DOHH2 (cell line): ENCODE results near the gene AP3S2.
"Not testable (repeated sequence)": the region's sequence is repeated elsewhere in the genome, so short reads cannot be mapped to it uniquely, and the experiment has no call there.

Experiments
- H3F3A ChIP-seq: fragments of 200-600 bp; sonication (generic), shearing (Covaris generic); 2 replicates; pipeline ENCODE4 v1.6.0; 2016; ENCODE audit warnings: antibody characterized with exemption, mild to moderate bottlenecking; ENCODE audit not compliant: control insufficient read depth, insufficient read depth
- H3K27ac ChIP-seq: fragments of 200-600 bp; sonication (generic); 2 replicates; pipeline ENCODE4 v1.5.1; 2014; ENCODE audit warnings: low read depth, mild to moderate bottlenecking, low read length, moderate library complexity
- H3K27me3 ChIP-seq: fragments of 200-600 bp; sonication (generic); 2 replicates; pipeline ENCODE4 v1.6.1; 2014; ENCODE audit warnings: mild to moderate bottlenecking, low read length, mixed read lengths; ENCODE audit not compliant: control insufficient read depth
- H3K36me3 ChIP-seq: fragments of 200-600 bp; sonication (generic); 2 replicates; pipeline ENCODE4 v1.6.1; 2014; ENCODE audit warnings: mild to moderate bottlenecking, low read length, moderate library complexity, mixed read lengths; ENCODE audit not compliant: control insufficient read depth
- H3K4me1 ChIP-seq: fragments of 200-600 bp; sonication (generic); 2 replicates; pipeline ENCODE4 v1.6.1; 2014; ENCODE audit warnings: mild to moderate bottlenecking, low read length, mixed read lengths; ENCODE audit not compliant: control insufficient read depth
- H3K4me2 ChIP-seq: fragments of 200-600 bp; sonication (generic); 2 replicates; pipeline ENCODE4 v1.6.0; 2014; ENCODE audit warnings: mild to moderate bottlenecking, low read length, moderate library complexity
- H3K4me3 ChIP-seq: fragments of 200-600 bp; sonication (generic); 2 replicates; pipeline ENCODE4 v1.5.1; 2014; ENCODE audit warnings: mild to moderate bottlenecking, low read length, mixed read lengths
- H3K79me2 ChIP-seq: fragments of 200-600 bp; sonication (generic); 2 replicates; pipeline ENCODE4 v1.6.1; 2014; ENCODE audit warnings: mild to moderate bottlenecking, low read length, mixed read lengths; ENCODE audit not compliant: control insufficient read depth
- H3K9me2 ChIP-seq: fragments of 200-600 bp; sonication (generic); replicated peaks from 2 replicates; pipeline ENCODE4 v1.6.1; 2014; ENCODE audit warnings: mild to moderate bottlenecking, low read length, mixed read lengths; ENCODE audit not compliant: control insufficient read depth
- H3K9me3 ChIP-seq: fragments of 200-600 bp; sonication (generic); 2 replicates; pipeline ENCODE4 v1.6.1; 2014; ENCODE audit warnings: antibody characterized with exemption, low read length, mixed read lengths; ENCODE audit not compliant: control insufficient read depth, insufficient read depth
- H4K20me1 ChIP-seq: fragments of 200-600 bp; sonication (generic); 2 replicates; pipeline ENCODE4 v1.6.0; 2014; ENCODE audit warnings: low read depth, mild to moderate bottlenecking, antibody characterized with exemption, low read length, moderate library complexity; ENCODE audit not compliant: control insufficient read depth, insufficient read depth
- EZH2phosphoT487 ChIP-seq: fragments of 200-600 bp; sonication (generic); IDR thresholded peaks from 2 replicates; pipeline ENCODE4 v1.6.1; 2017; ENCODE audit warnings: borderline replicate concordance, mild to moderate bottlenecking, antibody characterized with exemption, low read length, moderate library complexity, mixed read lengths
- TF ChIP-seq, protein P1 (sequence below): fragments of 200-600 bp; sonication (generic); IDR thresholded peaks from one replicate; pipeline ENCODE4 v1.5.1; 2014; ENCODE audit warnings: antibody characterized with exemption, mild to moderate bottlenecking, low read depth, low read length; ENCODE audit not compliant: poor library complexity, severe bottlenecking

Gene AP3S2

DNA sequence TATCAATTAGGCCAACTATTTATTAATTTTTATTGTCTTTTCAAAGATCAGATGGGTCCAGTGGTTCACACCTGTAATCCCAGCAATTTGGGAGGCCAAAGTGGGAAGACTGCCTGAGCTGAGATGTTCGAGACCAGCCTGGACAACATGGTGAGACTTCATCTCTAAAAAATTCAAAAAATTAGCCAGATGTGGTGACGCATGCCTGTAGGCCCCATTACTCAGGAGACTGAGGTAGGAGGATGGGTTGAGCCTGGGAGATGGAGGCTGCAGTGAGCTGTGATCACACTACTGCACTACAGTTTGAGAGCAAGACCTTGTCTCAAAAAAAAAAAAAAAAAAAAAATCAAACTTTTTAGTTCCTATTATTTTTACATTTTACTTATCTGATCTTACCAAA is 8.2 kb downstream of the AP3S2 start:
- Histone ChIP-seq H3F3A (no peaks in the 10 kb centered on the region), H3K36me3 (peaks cover 43% of the 10 kb centered on the region), H3K79me2 (peaks cover 6% of the 10 kb centered on the region), H3K27ac (no peak overlapping the region), H3K27me3 (no peaks in the 10 kb centered on the region), H3K4me3 (no peak overlapping the region), H3K9me3 (no peaks in the 10 kb centered on the region), H3K9me2 (no peaks in the 10 kb centered on the region), H3K4me1 (peaks cover under 1% of the 10 kb centered on the region; the same call in 1 of the 2 replicates), H4K20me1 (0 out of 2 replicates have a peak, but pooled peaks cover 3% of the 10 kb centered on the region), H3K4me2 (no peak overlapping the region)
- TF ChIP-seq, protein P1, sequence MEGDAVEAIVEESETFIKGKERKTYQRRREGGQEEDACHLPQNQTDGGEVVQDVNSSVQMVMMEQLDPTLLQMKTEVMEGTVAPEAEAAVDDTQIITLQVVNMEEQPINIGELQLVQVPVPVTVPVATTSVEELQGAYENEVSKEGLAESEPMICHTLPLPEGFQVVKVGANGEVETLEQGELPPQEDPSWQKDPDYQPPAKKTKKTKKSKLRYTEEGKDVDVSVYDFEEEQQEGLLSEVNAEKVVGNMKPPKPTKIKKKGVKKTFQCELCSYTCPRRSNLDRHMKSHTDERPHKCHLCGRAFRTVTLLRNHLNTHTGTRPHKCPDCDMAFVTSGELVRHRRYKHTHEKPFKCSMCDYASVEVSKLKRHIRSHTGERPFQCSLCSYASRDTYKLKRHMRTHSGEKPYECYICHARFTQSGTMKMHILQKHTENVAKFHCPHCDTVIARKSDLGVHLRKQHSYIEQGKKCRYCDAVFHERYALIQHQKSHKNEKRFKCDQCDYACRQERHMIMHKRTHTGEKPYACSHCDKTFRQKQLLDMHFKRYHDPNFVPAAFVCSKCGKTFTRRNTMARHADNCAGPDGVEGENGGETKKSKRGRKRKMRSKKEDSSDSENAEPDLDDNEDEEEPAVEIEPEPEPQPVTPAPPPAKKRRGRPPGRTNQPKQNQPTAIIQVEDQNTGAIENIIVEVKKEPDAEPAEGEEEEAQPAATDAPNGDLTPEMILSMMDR, result no peak
- no peak for TF ChIP-seq EZH2phosphoT487

DNA sequence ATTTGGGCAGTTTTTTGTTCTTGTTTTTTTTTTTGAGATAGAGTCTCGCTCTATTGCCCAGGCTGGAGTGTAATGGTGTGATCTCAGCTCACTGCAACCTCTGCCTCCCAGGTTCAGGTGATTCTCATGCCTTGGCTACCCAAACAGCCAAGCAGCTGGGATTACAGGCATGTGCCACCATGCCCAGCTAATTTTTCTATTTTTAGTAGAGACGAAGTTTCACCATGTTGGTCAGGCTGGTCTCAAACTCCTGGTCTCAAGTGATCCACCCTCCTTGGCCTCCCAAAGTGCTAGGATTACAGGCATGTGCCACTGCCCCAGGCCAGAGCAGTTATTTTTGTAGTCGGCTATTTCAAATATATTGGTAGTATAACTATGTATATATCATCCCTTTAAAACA is 8.6 kb downstream of the AP3S2 start:
- not testable (repeated sequence) for H3K4me2 ChIP-seq, H4K20me1 ChIP-seq, H3K27me3 ChIP-seq, H3K9me3 ChIP-seq, H3K27ac ChIP-seq, H3K79me2 ChIP-seq, H3K9me2 ChIP-seq, H3K4me3 ChIP-seq, H3F3A ChIP-seq, H3K4me1 ChIP-seq
- peaks cover 43% of the 10 kb centered on the region for H3K36me3 ChIP-seq

DNA sequence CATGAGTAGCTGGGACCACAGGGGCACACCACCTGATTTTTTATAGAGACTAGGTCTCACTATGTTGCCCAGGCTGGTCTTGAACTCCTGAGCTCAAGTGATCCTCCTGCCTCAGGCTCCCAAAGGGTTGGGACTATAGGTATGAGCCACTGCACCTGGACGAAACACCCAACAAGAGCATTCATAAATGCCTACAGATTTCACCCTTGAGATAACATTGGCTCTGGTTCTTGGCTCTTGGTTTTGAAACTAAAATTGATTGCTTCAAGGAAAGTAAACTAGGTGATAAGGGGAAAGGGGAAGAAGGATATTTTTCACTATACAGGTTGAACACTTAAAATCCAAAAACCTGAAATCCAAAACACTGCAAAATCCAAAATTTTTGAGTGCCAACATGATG is 10.3 kb downstream of the AP3S2 start:
- no peaks in the 10 kb centered on the region for H4K20me1 ChIP-seq
- H3K4me3 ChIP-seq, result no peak overlapping the region
- H3K27me3 ChIP-seq, result no peaks in the 10 kb centered on the region
- no peaks in the 10 kb centered on the region for H3F3A ChIP-seq
- no peak overlapping the region for H3K27ac ChIP-seq
- TF ChIP-seq, protein P1, result no peak
- no peak for TF ChIP-seq EZH2phosphoT487
- H3K9me2 ChIP-seq, result no peaks in the 10 kb centered on the region
- H3K79me2 ChIP-seq, result no peaks in the 10 kb centered on the region
- H3K36me3 ChIP-seq, result peaks cover 38% of the 10 kb centered on the region
- H3K4me2 ChIP-seq, result no peak overlapping the region
- H3K9me3 ChIP-seq, result no peaks in the 10 kb centered on the region
- no peaks in the 10 kb centered on the region for H3K4me1 ChIP-seq

DNA sequence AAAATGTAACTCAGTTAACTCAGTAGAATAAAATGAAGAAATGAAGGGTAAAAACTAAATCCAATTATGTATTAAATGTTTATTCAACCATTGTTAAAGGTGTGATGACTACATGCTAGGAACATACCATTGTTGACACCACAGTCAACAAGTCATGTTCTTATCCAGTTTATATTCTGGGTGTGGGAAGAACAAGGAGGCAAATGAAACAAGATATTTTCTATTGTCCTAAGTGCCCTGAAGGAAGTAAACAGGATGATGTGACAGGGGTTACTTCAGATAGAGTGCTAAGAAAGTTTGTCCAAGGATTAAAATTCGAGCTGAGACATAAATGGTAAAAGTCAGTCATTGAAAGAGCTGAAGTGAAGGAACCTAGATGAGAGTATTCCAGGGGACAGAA is 13.1 kb downstream of the AP3S2 start:
- H3K27me3 ChIP-seq, result no peaks in the 10 kb centered on the region
- H3K4me1 ChIP-seq, result no peaks in the 10 kb centered on the region
- H3K9me2 ChIP-seq, result no peaks in the 10 kb centered on the region
- no peaks in the 10 kb centered on the region for H3K9me3 ChIP-seq
- H3K27ac ChIP-seq, result no peak overlapping the region
- peaks cover 33% of the 10 kb centered on the region for H3K36me3 ChIP-seq
- no peaks in the 10 kb centered on the region for H4K20me1 ChIP-seq
- TF ChIP-seq, protein P1, result no peak
- TF ChIP-seq EZH2phosphoT487, result no peak
- H3K4me2 ChIP-seq, result no peak overlapping the region
- no peak overlapping the region for H3K4me3 ChIP-seq
- no peaks in the 10 kb centered on the region for H3K79me2 ChIP-seq
- H3F3A ChIP-seq, result peaks cover 6% of the 10 kb centered on the region
